ENCODE measurements around the gene CEP170. TPM values are rescaled to one million over a fixed set of nuclear protein-coding genes. Genes with fewer than 3 reads are reported as not detected.
A peak's percentile ranks its signal among the peaks of the same experiment; 100 is the strongest.
"Not testable (repeated sequence)": the region's sequence is repeated elsewhere in the genome, so short reads cannot be mapped to it uniquely, and the experiment has no call there.

The CEP170 gene
- total RNA-seq, 2 experiments from 2014 or later = 24.3 to 26.9 TPM

DNA sequence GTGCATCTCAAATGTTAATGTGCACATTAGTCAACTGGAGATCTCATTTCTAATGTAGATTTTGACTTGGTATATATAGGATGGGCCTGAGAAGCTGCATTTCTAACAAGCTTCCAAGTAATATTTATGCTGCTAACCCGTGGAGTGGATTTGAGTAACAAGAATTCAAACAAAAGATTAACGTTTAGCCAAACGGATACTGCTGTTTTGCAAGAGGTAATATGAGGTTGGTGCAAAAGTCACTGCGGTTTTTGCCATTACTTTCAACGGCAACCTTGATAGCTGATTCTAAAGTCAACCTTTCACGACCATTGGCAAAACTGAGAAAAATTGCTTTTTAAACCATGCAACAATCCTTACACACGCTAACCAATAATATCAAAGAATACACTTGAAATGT, 70.3 kb downstream of the CEP170 start:
- POLR2A ChIA-PET, H3K27ac Mint-ChIP-seq, CTCF ChIA-PET: not testable (repeated sequence)

DNA sequence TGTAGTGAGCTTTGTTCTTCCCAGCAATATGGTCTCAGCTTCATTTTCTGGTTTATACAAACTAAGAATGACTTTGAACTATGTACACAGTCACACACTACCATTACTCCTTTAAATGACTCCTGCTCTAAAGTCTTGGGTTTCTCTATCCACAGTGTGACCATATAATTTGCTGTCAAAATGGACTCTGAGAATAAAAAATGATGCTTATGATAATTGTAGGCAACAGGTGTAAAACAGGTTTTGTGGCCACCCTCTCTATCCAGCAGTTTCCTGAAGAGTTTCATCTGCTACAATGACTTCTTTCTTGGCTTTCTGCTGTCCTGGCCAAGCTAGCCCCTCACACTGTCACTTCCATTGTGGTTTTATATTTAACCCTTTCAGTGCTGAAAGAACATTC, 71.4 kb downstream of the CEP170 start:
- DNase-seq; H3K4me3 Mint-ChIP-seq; CTCF ChIA-PET; POLR2A ChIA-PET; H3K9me3 Mint-ChIP-seq (ENCODE audit: insufficient read depth); ATAC-seq; H3K27ac Mint-ChIP-seq; H3K27me3 Mint-ChIP-seq (ENCODE audit: low read depth); H3K4me1 Mint-ChIP-seq (ENCODE audit: low read depth): not testable (repeated sequence)
- peaks cover 15% of the 10 kb centered on the region for H3K36me3 Mint-ChIP-seq (ENCODE audit: low read depth)

More for the DNA sequence above, 70.3 kb downstream of the CEP170 start:
- H3K36me3 Mint-ChIP-seq (ENCODE audit: low read depth) = peaks cover 15% of the 10 kb centered on the region
- ATAC-seq; H3K9me3 Mint-ChIP-seq (ENCODE audit: insufficient read depth); H3K4me3 Mint-ChIP-seq; H3K27me3 Mint-ChIP-seq (ENCODE audit: low read depth); DNase-seq; H3K4me1 Mint-ChIP-seq (ENCODE audit: low read depth): not testable (repeated sequence)

DNA sequence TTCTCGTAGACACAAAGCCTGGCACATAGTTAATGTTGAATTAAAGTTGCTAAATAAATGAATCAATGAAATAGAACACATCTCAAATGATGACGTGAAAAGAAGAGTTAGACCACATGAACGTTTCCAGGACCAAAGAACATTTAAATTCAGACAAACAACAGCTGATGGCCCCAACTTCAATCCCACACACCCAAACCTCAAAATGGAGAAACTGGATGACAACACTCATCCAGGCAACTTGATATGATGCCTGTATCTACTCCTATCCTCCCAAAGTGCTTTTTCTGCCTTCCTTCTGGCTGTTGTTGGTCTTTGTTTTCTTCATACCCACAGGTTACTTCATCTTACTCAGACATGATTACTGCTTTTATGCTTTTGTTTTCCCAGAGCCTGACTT, 71.9 kb downstream of the CEP170 start:
- H3K9me3 Mint-ChIP-seq (ENCODE audit: insufficient read depth); H3K27me3 Mint-ChIP-seq (ENCODE audit: low read depth); H3K4me1 Mint-ChIP-seq (ENCODE audit: low read depth); ATAC-seq; H3K4me3 Mint-ChIP-seq; DNase-seq; CTCF ChIA-PET; POLR2A ChIA-PET; H3K27ac Mint-ChIP-seq: not testable (repeated sequence)
- H3K36me3 Mint-ChIP-seq (ENCODE audit: low read depth) = peaks cover 15% of the 10 kb centered on the region

GRCh38 chr1:243179720-243180119, 75.4 kb downstream of the CEP170 start:
- Mint-ChIP-seq H3K27me3 (ENCODE audit: low read depth) (no peaks in the 10 kb centered on the region), H3K4me1 (ENCODE audit: low read depth) (peaks cover 4% of the 10 kb centered on the region), H3K27ac (no peak overlapping the region), H3K9me3 (ENCODE audit: insufficient read depth) (no peaks in the 10 kb centered on the region), H3K4me3 (no peak overlapping the region), H3K36me3 (ENCODE audit: low read depth) (peaks cover 5% of the 10 kb centered on the region)
- CTCF ChIA-PET = no interaction called here
- ATAC-seq = no peak
- no peak for DNase-seq
- POLR2A ChIA-PET = no interaction called here

DNA sequence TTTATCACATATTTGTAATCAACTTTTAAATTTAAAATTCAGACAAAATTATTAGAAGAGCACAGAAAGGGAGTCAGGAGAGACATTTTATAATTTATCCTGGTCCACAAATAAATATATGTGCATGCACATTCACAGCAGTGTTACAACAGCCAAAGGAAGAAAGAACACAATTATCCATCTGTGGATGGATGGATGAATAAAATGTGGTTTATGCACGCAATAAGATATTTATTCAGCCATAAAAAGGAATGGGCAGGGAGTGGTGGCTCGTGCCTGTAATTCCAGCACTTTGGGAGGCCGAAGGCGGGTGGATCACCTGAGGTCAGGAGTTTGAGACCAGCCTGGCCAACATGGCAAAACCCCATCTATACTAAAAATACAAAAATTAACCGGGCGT, 77.3 kb downstream of the CEP170 start:
- H3K9me3 Mint-ChIP-seq (ENCODE audit: insufficient read depth); H3K36me3 Mint-ChIP-seq (ENCODE audit: low read depth); ATAC-seq; H3K27me3 Mint-ChIP-seq (ENCODE audit: low read depth); CTCF ChIA-PET; H3K4me1 Mint-ChIP-seq (ENCODE audit: low read depth); DNase-seq; H3K4me3 Mint-ChIP-seq; POLR2A ChIA-PET; H3K27ac Mint-ChIP-seq: not testable (repeated sequence)

- CTCF ChIA-PET; H3K9me3 Mint-ChIP-seq (ENCODE audit: insufficient read depth); ATAC-seq; H3K27ac Mint-ChIP-seq; POLR2A ChIA-PET; H3K36me3 Mint-ChIP-seq (ENCODE audit: low read depth); DNase-seq; H3K4me1 Mint-ChIP-seq (ENCODE audit: low read depth); H3K4me3 Mint-ChIP-seq; H3K27me3 Mint-ChIP-seq (ENCODE audit: low read depth): not testable (repeated sequence)
These were observed 81.2 kb downstream of the CEP170 start for GRCh38 chr1:243173758-243174369.

GRCh38 chr1:243164911-243165310, 90.2 kb downstream of the CEP170 start:
- H3K36me3 Mint-ChIP-seq (ENCODE audit: low read depth); H3K27me3 Mint-ChIP-seq (ENCODE audit: low read depth); H3K4me3 Mint-ChIP-seq; H3K27ac Mint-ChIP-seq; CTCF ChIA-PET; ATAC-seq; DNase-seq; H3K4me1 Mint-ChIP-seq (ENCODE audit: low read depth); POLR2A ChIA-PET; H3K9me3 Mint-ChIP-seq (ENCODE audit: insufficient read depth): not testable (repeated sequence)

GRCh38 chr1:243150906-243151305, 104.2 kb downstream of the CEP170 start:
- POLR2A ChIA-PET; CTCF ChIA-PET; H3K4me1 Mint-ChIP-seq (ENCODE audit: low read depth); DNase-seq; H3K4me3 Mint-ChIP-seq; H3K27ac Mint-ChIP-seq; ATAC-seq; H3K9me3 Mint-ChIP-seq (ENCODE audit: insufficient read depth); H3K27me3 Mint-ChIP-seq (ENCODE audit: low read depth): not testable (repeated sequence)
- peaks cover 12% of the 10 kb centered on the region for H3K36me3 Mint-ChIP-seq (ENCODE audit: low read depth)

- DNase-seq; H3K27ac Mint-ChIP-seq; H3K4me1 Mint-ChIP-seq (ENCODE audit: low read depth); CTCF ChIA-PET; H3K27me3 Mint-ChIP-seq (ENCODE audit: low read depth); H3K9me3 Mint-ChIP-seq (ENCODE audit: insufficient read depth); ATAC-seq; POLR2A ChIA-PET; H3K36me3 Mint-ChIP-seq (ENCODE audit: low read depth); H3K4me3 Mint-ChIP-seq: not testable (repeated sequence)
These were observed 106.0 kb downstream of the CEP170 start for GRCh38 chr1:243149120-243149519.

DNA sequence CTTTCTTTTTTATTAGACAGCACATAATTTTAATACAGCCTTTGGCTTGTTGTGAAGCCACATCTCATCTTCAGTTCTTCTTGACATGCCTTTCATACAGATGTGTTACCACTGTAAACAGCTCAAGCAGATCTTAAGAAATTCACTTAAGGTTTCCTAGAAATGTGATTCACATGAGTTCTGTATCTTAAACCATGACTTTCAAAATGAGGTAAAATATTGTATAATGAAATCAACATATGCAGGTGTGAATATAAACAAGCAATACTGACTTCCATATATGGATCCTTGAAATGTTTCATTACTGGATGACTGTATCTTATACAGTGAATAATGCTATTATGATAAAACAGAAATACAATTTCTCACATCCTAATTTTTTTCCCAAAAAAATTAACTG, 107.7 kb downstream of the CEP170 start:
- CTCF ChIA-PET; H3K27ac Mint-ChIP-seq; POLR2A ChIA-PET; H3K4me3 Mint-ChIP-seq; H3K4me1 Mint-ChIP-seq (ENCODE audit: low read depth); H3K27me3 Mint-ChIP-seq (ENCODE audit: low read depth); H3K36me3 Mint-ChIP-seq (ENCODE audit: low read depth); H3K9me3 Mint-ChIP-seq (ENCODE audit: insufficient read depth); ATAC-seq; DNase-seq: not testable (repeated sequence)

- H3K4me1 Mint-ChIP-seq (ENCODE audit: low read depth); H3K27me3 Mint-ChIP-seq (ENCODE audit: low read depth); H3K4me3 Mint-ChIP-seq; H3K36me3 Mint-ChIP-seq (ENCODE audit: low read depth); CTCF ChIA-PET; H3K27ac Mint-ChIP-seq; DNase-seq; H3K9me3 Mint-ChIP-seq (ENCODE audit: insufficient read depth); POLR2A ChIA-PET; ATAC-seq: not testable (repeated sequence)
These were observed 114.6 kb downstream of the CEP170 start for GRCh38 chr1:243140498-243140897.

DNA sequence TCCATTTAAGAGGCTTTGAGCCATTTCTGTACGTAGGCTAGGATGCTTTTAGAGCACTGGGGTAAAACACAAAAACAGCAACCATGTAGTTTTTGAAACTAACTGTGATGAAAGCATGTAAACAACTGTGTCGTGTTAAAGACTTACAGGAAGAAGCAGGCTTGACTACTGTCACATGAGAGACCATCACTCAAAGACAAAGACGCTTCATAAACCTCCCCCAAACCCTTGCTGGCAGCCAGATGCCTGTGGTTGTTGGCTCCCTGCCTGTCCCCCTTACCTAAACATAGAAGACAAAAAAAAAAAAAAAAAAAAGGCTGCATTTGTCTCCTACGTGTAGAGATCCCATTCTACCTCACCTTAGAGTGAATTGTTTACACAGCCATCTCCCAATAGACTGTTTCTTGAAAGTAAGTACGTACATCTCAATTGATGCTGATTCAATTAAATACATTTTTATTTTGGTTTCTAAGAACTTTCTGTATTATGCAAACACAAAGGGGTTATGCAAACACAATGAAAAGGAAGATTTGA, 132.1 kb downstream of the CEP170 start:
- ATAC-seq; H3K4me3 Mint-ChIP-seq; DNase-seq; CTCF ChIA-PET; POLR2A ChIA-PET; H3K9me3 Mint-ChIP-seq (ENCODE audit: insufficient read depth); H3K27me3 Mint-ChIP-seq (ENCODE audit: low read depth); H3K36me3 Mint-ChIP-seq (ENCODE audit: low read depth): not testable (repeated sequence)
- H3K27ac Mint-ChIP-seq = peak overlapping the region; percentile 53
- peaks cover 13% of the 10 kb centered on the region for H3K4me1 Mint-ChIP-seq (ENCODE audit: low read depth)

GRCh38 chr1:243121939-243122338, 133.1 kb downstream of the CEP170 start:
- H3K27me3 Mint-ChIP-seq (ENCODE audit: low read depth); H3K9me3 Mint-ChIP-seq (ENCODE audit: insufficient read depth); H3K4me3 Mint-ChIP-seq; H3K36me3 Mint-ChIP-seq (ENCODE audit: low read depth); POLR2A ChIA-PET; CTCF ChIA-PET; H3K27ac Mint-ChIP-seq; DNase-seq; ATAC-seq: not testable (repeated sequence)
- H3K4me1 Mint-ChIP-seq (ENCODE audit: low read depth) = peaks cover 13% of the 10 kb centered on the region

All from activated CD8-positive, alpha-beta T cell treated with anti-CD3 and anti-CD28 coated beads, Interleukin-2, amount 10 ng/mL, durations not matched to agents 7 days and 5 days (primary cell).